HG02973 (cell line): ENCODE results near the gene PIAS1.
"Not testable (repeated sequence)": the region's sequence is repeated elsewhere in the genome, so short reads cannot be mapped to it uniquely, and the experiment has no call there.

ENCODE experiments used
- ATAC-seq: cut with Tn5 transposase; IDR thresholded peaks from one replicate; pipeline ENCODE4 v1.9.1; 2021; ENCODE audit warnings: moderate library complexity; ENCODE audit not compliant: unreplicated experiment

PIAS1 gene

DNA sequence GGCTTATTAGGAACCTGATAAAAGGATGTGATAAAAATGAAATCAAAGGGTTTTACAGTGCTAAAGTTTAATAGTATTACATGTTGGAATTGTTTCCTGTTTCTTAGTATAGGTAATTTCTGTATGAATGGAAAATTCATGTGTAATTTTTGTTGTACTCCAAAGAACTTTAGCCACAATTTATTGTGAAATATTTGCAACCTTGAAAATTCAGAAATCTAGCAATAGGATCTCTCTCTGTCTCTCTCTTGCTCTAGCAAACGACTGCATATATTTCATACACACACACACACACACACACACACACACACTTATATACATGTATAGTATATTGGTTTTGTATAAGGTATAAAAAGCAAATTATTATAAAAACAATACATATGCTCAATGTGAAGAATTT is 59.6 kb downstream of the PIAS1 start:
- ATAC-seq = no peak

DNA sequence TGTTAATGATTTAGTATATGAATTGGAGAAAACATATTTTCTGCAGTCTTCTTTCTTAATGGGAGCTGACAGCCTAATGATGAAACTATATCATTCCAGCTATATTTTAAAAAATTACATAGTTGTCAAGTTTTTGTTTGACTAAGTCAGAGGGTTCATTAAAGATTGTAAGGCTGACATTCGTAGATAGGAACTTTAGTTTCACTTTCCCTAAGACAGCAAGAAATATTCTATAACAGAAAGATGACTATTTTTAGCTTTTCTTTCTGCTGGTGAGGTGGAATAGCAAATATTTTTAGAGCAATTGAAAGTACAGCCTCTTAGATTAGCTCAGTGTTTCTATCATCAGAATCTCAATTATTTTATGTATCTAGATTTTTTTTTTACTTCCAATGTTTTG is 60.2 kb downstream of the PIAS1 start:
- no peak for ATAC-seq

DNA sequence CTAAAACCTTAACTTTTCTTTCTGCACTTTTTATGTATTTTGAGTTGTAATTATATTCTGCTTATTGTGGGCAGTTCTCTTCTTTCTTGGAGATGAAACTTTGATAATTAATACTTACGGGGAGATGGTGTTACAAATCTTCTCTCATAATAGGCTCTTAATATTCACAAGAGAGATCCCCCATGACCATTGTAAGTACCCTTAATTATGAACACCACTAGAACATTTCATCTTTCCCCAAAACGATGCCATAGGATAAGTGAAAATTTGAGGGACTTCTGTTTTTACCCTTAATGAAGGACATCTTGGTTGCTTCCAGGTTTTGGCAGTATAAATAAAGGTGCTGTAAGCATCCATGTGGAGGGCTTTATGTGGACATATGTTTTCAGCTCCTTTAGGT is 60.7 kb downstream of the PIAS1 start:
- no peak for ATAC-seq

DNA sequence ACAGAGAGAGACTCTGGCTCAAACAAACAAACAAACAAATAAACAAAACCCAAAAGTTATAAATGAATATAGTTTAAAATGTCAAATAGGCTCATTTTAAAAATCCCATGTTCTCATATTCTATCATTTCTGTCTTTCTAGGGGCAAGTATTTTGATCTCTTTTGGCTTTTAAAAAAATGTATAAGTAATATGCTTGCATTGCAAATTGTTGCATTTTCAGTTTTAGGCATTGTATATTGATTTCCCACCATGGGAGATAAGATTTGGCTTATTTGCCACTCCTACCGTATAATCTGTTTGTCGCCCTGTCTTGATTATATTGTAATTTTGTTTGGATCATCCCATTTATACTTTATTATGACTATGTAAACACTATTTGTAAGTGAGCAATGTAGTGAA is 70.6 kb downstream of the PIAS1 start:
- ATAC-seq = no peak

DNA sequence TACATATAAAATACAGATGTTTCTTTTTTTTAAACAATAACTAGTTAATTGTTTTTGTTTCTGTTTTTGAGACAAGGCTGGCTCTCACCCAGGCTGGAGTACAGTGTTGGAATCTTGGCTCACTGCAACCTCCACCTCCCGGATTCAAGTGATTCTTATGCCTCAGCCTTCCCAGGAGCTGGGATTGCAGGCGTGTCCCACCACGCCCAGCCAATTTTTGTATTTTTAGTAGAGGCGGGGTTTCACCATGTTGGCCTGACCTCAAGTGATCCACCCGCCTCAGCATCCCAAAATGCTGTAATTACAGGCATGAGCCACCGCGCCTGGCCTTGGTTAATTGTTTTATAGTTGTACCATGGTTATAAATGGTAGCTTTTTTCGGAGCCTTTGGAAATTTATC is 72.3 kb downstream of the PIAS1 start:
- no peak for ATAC-seq

DNA sequence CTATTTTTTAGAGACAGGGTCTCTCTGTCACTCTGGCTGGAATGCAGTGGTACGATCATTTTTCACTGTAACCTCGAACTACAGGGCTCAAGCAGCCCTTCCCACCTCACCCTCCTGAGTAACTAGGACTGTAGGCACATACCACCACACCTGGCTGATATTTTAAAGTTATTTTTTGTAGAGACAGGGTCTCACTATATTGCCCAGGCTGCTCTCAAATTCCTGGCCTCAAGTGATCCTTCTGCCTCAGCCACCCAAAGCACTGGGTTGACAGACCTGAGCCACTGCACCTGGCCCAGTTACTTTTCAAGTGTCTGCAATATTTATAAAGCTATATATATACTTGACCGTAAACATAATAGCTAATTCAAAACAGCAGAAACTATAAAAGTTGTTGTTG is 75.0 kb downstream of the PIAS1 start:
- ATAC-seq = no peak

DNA sequence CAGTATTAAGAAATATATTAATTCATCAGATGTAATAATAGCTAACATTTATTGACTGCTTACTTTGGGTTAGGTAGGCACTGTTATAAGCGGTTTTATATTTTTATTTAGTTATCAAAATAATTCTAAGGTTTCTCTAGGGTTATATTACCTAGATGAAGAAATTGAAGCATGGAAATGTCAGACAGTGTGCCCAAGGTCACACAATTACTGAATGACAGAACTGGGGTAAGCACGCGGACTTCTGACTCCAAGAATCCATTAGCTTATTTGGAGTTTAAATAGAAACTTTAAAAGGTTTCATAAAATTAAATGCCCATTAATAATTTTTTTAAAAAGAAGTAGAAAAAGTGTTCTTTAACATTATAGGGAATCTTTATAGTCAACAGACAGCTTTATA is 76.7 kb downstream of the PIAS1 start:
- ATAC-seq = no peak

DNA sequence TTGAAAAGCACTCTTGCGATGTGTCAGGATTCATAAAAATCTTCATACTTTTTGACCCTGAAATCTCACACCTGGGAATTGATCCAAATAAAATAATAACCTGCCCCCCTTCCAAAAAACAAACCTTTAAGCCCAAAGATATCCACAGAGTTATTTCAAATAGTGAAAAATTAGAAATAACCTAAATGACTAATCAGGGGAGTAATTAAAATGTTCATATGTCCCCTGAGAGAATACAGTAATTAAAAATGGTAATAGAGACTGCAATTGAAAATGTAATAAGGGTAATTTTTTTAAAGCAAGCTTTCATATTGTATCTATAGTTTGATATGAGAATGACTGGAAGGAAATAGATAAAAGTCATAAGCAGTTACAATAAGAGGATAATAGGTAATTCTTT is 83.0 kb downstream of the PIAS1 start:
- no peak for ATAC-seq

DNA sequence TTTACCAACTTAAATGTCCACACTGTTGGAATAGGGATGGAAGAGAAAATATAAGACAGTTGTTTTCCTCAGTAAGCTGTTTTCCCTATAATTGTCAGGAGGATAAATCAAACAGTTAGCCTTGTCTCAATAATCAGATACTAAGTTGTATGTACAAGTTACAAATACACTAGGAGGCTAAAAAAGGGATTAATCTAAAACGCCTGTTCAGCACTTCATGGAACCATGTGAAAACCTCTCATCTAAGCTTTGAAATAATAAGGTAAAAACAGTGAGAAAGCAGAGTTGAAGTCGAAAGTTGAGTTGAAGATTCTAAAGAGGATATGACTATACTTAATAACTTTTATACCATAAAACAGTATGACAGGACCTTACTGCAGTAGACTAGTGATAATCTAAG is 89.0 kb downstream of the PIAS1 start:
- ATAC-seq = no peak

DNA sequence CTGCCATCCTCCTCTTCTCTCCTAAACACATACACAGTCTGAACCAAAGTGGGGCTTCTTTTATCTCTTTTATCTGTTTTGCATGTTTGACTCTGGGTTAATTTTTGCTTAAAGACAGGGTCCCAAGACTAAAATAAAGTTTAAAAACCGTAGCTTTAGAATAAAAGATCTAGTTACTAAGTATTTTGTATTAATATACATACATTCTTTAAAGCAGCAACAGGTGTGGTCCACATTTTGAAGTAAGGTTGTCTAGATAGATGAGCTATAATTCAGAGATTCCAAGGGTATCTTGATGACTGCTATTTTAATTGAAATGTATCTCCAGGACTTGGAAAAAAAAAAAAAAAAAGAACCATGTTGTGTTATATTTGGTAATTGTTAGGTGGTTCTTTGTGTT is 89.7 kb downstream of the PIAS1 start:
- no peak for ATAC-seq

DNA sequence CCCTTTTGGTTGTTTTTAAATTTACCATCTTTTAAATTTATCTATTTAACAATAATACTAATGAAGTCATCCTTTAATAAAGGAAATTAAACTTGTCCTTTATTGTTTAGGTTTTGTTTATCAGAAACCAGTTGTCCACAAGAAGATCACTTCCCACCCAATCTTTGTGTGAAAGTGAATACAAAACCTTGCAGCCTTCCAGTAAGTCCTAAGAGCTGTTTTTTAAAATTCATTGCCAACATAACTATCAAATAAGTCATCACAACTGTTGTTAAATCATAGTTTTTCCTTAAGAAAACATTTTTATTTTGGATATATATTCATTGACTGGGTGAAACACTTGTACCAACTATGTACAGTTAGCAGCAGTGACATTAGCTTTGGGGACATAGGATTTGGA is 91.6 kb downstream of the PIAS1 start:
- no peak for ATAC-seq

DNA sequence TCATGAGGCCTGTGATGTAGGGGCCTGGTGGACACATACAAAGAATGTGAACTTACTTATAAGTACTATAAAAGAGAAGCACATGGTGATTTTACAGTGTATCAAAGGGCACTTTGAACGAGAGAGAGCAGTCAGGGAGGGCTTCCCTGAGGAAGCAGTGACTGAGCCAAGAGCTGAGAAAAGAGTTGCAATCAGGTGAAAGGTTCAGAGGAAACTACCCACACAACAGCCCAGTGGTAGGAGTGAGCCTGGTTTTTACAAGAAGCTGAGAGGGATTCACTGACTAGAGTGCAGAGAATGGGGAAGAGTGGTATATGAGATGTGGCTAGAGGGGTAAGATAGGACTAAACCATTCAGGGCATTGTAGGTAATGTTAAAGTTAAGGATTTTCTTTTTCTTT is 93.9 kb downstream of the PIAS1 start:
- ATAC-seq = no peak

DNA sequence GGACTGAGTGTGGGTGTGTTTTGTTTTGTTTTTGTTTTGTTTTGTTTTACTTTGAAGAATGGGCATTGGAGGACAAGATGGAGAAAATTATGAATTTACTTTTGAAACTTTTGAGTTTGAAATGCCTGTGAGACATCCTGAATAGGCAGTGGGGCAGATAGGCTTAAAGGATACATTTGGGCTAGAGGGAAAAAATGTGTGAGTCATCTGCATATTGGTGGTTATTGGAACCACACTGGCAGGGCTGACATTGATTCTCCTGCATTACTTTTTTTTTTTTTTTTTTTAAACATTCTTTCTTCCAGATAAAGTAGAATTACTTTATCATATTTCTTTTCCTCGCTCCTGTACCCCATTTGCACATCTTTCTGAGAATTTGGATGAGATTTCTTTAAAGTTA is 94.9 kb downstream of the PIAS1 start:
- ATAC-seq = no peak

DNA sequence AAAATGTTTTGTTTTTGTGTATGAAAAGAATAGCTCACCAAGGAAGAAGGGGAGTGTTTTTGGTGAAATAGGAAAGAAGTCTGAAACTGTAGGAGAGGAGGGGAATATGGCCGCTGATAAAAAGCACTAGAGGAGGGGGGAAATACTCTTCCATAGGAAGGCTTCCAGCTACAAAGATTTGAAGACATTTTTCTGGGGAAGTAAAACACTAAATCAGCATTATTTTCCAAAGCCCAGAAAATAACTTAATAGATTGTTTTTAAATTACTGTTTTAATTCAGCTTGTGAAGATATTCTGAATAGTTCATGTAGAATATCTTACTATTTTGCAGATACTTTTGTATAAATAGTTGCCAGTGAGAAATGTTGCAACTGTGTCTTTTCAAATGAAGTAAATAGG is 96.1 kb downstream of the PIAS1 start:
- ATAC-seq = no peak

DNA sequence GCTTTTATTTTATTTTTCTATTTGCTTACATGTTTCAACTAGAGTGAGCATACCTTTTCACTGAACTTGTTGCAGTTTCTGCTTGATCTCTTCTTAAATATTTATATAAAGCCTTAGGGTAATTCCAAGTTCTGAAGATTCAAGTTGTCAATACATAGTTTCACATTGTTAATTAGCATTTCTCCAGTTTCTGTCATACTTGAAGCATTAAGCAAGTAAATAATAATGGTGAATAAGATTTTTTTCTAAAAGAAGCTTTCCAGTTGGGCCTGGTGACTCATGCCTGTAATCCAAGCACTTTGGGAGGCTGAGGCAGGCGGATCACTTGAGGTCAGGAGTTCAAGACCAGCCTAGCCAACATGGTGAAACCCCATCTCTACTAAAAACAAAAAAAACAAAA is 97.2 kb downstream of the PIAS1 start:
- ATAC-seq = no peak

DNA sequence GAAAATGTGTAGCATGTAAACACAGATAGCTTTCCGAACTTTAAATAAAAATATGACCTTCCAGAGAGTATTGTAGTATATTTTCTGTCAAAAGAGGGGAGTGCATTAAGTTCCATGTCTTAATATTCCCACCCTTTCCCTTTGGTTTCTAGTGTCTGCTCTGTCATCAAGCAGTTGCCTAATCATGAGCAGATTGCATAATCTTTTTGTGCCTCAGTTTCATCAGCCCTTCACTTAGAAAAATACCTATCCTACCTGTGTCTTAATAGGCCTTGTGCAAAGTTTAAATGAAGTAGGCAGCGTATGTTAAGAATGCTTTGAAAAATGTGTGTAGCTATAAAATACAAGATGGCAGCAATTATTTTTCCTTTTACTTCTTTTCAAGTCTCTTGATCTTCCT is 98.2 kb downstream of the PIAS1 start:
- no peak for ATAC-seq

DNA sequence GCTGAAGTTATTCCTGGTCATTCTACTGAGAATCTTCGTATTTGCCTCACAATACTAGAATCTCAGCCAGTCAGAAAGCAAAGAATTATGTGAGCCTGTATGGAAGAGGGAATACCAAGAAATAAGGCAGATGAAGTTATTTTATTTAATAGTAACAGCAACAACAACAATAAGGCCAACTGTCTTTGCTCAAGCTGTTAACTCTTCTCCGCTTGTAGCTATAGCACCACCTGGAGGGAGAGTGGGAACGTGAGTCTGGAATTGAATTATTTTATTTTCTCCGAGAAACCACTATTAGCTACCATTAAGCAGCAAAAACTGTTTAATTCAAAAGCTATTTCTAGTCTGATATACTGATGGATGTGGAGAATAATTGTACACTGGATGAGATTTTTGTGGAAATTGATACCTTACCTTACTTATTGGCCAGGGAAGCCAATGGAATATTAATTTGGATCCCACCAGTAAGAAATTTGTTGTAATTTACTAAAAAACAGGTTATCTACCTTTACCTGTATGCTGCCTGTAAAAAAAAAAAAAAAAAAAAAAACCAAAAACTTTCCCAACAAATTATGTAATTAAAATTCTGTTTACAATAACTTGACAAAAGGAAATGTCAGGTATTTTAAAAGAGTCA is 100.9 kb downstream of the PIAS1 start:
- ATAC-seq = no peak

DNA sequence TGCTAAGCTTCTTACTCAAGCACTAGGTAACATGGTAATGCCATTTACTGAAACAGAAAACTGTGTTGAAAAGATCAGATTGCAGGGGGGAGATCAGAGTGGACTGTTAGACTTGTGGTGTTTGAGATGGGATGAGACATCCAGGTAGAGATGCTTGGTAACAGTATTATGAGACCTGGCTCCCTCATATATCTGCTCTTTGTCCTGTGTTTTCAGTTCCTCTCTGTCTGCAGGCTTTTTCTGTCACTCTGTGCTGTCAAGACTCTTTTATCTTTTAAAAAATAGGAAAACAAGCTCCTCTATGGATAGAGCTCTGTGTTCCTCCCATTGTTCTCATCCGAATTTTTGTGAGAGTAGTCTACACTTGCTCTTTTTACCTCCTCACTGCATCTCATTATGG is 103.0 kb downstream of the PIAS1 start:
- ATAC-seq = no peak

DNA sequence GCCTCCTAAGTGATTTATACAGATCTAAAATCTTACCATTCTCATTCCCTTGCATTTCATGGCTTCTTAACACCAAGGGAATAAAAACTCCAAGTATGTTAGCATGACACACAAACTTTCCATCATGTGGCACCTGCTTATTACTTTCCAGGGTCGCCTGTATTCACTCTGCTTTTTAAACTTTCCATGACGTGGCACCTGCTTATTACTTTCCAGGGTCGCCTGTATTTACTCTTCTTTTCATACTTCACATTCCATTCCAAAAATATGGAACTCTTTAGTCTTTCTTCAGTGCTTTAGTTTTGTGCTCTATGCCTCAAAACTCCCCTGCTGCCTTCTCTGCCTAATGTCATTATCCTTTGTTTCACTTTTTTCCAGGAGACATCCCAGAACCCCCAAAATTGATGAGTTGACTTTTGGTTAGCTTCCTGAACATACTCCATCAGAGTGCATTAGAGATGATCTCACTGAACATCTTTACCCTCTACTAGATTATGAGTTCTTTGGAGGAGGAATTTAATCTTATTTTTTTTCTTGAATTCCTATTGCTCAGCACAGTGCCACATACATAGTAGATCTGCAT is 104.0 kb downstream of the PIAS1 start:
- ATAC-seq = no peak

DNA sequence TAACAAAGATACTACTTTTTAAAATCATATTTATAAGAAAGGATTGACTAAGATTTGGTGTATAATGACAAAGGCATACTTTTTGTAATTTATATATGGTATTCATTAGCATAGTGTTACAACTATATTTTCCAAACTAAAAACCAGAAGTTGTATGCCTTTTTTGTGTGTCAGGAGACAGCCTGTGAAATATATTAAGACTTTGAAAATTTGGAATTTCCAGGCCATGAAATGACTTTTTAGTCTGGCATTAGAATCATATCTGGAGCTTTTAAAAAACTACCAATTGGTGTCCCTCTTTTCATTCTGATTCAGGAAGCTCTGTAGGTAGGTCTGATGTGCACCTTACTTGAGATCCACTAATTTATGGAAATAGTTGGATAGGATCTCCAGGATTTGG is 109.1 kb downstream of the PIAS1 start:
- ATAC-seq = no peak

DNA sequence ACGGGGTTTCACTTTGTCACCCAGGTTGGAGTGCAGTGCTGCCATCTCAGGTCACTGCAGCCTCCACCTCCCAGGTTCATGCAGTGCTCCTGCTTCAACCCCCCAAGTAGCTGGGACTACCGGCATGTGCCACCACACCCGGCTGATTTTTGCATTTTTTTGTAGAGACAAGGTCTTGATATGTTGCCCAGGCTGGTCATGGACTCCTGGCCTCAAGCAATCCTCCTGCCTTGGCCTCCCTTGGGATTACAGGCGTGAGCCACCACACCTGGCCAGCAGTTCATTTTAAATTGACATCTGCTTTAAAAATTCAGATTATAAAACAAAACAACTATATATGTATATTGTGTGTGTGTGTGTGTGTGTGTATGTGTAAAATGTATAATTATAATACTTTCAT is 112.7 kb downstream of the PIAS1 start:
- ATAC-seq = no peak

DNA sequence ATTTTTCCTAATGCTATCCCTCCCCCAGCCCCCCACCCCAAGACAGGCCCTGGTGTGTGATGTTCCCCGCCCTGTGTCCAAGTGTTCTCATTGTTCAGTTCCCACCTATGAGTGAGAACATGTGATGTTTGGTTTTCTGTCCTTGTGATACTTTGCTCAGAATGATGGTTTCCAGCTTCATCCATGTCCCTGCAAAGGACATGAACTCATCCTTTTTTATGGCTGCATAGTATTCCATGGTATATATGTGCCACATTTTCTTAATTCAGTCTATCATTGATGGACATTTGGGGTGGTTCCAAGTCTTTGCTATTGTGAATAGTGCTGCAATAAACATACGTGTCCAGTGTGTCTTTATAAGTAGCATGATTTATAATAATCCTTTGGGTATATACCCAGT is 117.9 kb downstream of the PIAS1 start:
- not testable (repeated sequence) for ATAC-seq

DNA sequence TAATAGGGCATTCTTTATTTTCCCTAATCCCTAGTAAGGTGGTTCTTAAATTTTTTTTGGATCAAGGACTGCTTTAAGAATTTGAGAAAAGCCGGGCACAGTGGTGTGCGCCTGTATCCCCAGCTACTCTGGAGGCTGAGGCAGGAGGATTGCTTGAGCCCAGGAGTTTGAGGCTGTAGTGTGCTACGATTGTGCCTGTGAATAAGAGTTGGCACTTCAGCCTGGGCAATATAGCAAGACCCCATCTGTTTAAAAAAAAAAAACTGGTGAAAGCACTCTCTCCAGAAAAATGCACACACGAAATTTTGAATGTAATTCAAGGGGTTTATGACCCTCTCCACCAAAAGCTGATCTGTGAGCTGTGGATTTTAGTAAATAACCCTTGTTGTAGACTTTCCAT is 119.0 kb downstream of the PIAS1 start:
- ATAC-seq = no peak
